ENCODE measurements around the gene PRKCE. TPM values are rescaled to one million over a fixed set of nuclear protein-coding genes. Genes with fewer than 3 reads are reported as not detected.

Gene PRKCE
- 21.7 and 24.0 TPM in 2 replicates for total RNA-seq (2021)
- Bru-seq, nascent RNA, result percentile 73 among the genes with signal in this experiment
- BruChase-seq, experiment 1, labeled RNA remaining after a 2-hour chase, result percentile 67 among the genes with signal in this experiment
- BruChase-seq, experiment 2, labeled RNA remaining after a 6-hour chase, result percentile 57 among the genes with signal in this experiment
- long read RNA-seq, partial matches to known transcripts, result 3 of 8 reads
- long read RNA-seq, other reads (novel, unspliced or antisense), result 5 of 8 reads

DNA sequence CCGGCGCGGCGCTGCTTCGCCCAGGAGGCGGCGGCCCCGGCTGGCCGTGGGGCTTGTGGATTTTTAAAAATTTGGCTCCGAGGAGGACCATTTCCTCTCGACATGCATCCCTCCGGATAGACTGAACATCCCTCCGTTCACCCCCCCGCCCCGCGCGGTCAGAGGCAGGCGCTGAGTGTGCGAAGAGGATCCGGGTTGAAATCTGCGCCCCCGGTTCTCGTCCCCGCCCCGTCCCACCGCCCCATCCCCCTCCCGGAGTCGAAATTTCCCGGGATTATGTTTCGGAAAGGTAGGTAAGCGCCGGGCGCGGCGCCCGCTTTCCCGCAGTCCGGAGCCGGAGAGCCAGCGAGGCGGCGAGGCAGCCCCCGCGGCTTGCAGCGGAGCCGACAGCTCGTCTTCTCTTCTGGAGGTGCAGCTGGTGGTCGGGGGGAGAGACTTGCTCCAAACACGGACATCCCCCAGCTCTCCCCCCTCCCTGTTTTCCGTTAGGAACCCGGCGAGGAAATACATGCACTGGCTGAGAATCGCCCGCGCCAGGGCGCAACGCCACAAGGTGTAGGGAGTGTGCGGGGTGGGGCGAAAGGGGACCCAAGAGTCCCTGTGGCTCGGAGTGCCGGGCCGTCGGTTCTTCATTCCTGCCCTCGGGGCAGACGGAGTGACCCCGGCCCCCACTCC is at the start of gene PRKCE:
Gene PRKCE, plus strand, starts transcription at position 261 of the 675 bp plus-strand sequence.
- intact Hi-C loops (cut with micrococcal nuclease; ENCODE audit: unreplicated experiment), result loop anchor here (2.0 to 5.0 kb wide), 3 partner anchors 61 to 271 kb away; no protein-coding TSS in a partner anchor
- H3K27me3 ChIP-seq (ENCODE audit: insufficient read depth, low read depth), result no peaks in the 10 kb centered on the region
- POLR2A ChIA-PET (ENCODE audit: unreplicated experiment), result no interaction called here
- DNase-seq, result peak in 1 of 2 experiments; percentile 38
- H3F3A ChIP-seq (ENCODE audit: insufficient read depth, low read depth), result peaks cover 23% of the 10 kb centered on the region
- CTCF ChIA-PET, result interaction anchor here (0.7 kb wide), 1 partner anchor 58 kb away, joined by 7 read pairs; no protein-coding TSS in a partner anchor
- H3K9me2 ChIP-seq (ENCODE audit: insufficient read depth), result no peaks in the 10 kb centered on the region
- H3K4me3 ChIP-seq, result peak within 1 kb of the TSS; percentile 94
- H3K36me3 ChIP-seq (ENCODE audit: low read depth), result no peaks in the 10 kb centered on the region
- H2AFZ ChIP-seq, result peak within 1 kb of the TSS; percentile 94
- peaks cover 49% of the 10 kb centered on the region for H3K79me2 ChIP-seq (ENCODE audit: low read depth)
- H3K27ac ChIP-seq, result peak within 1 kb of the TSS; percentile 67
- H4K20me1 ChIP-seq (ENCODE audit: insufficient read depth), result peaks cover 12% of the 10 kb centered on the region; the same call in 1 of the 2 replicates
- no peaks in the 10 kb centered on the region for H3K9me3 ChIP-seq (ENCODE audit: insufficient read depth, low read depth)
- peaks cover 20% of the 10 kb centered on the region for H3K4me1 ChIP-seq (replicated peaks; ENCODE audit: insufficient read depth)
- H3K4me2 ChIP-seq, result peak within 1 kb of the TSS; percentile 86
- BruUV-seq (replicated peaks), result no TSS peak
- no peak for TF ChIP-seq EZH2 (IDR thresholded peaks at IDR 0.05; ENCODE audit: low read depth)
- TF ChIP-seq, protein P1, sequence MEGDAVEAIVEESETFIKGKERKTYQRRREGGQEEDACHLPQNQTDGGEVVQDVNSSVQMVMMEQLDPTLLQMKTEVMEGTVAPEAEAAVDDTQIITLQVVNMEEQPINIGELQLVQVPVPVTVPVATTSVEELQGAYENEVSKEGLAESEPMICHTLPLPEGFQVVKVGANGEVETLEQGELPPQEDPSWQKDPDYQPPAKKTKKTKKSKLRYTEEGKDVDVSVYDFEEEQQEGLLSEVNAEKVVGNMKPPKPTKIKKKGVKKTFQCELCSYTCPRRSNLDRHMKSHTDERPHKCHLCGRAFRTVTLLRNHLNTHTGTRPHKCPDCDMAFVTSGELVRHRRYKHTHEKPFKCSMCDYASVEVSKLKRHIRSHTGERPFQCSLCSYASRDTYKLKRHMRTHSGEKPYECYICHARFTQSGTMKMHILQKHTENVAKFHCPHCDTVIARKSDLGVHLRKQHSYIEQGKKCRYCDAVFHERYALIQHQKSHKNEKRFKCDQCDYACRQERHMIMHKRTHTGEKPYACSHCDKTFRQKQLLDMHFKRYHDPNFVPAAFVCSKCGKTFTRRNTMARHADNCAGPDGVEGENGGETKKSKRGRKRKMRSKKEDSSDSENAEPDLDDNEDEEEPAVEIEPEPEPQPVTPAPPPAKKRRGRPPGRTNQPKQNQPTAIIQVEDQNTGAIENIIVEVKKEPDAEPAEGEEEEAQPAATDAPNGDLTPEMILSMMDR (conservative IDR thresholded peaks at IDR 0.05), result peak; percentile 34; the same call in 1 of the 2 replicates

DNA sequence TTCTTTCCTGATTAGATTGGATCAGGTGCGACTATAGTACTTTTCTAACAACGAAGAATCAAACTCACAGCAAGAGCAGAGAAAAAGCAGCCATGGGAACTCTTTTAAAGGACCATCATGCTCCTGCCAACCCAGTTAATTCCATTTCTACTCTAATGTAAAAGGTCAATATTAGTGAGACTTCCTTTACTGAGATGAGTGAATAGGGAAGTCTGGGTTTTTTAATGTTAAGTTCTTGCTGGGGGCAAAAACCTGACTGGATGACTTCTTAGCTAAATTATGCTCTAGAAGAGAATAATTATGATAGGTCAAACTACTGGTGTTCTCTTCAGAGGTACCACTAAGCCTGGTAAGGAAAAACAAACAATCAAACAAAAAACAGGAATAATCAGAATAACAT is 48.9 kb upstream of the PRKCE start:
- intact Hi-C loops (cut with micrococcal nuclease; ENCODE audit: unreplicated experiment), result no loop called here
- Histone ChIP-seq H3K27me3 (ENCODE audit: insufficient read depth, low read depth) (no peaks in the 10 kb centered on the region), H3F3A (ENCODE audit: insufficient read depth, low read depth) (no peaks in the 10 kb centered on the region), H3K27ac (no peak overlapping the region), H3K9me3 (ENCODE audit: insufficient read depth, low read depth) (no peaks in the 10 kb centered on the region), H4K20me1 (ENCODE audit: insufficient read depth) (no peaks in the 10 kb centered on the region), H2AFZ (no peak overlapping the region), H3K36me3 (ENCODE audit: low read depth) (peaks cover 39% of the 10 kb centered on the region), H3K9me2 (ENCODE audit: insufficient read depth) (no peaks in the 10 kb centered on the region), H3K79me2 (ENCODE audit: low read depth) (peaks cover 16% of the 10 kb centered on the region), H3K4me1 (replicated peaks; ENCODE audit: insufficient read depth) (no peaks in the 10 kb centered on the region), H3K4me3 (no peak overlapping the region), H3K4me2 (no peak overlapping the region)
- no peak for TF ChIP-seq EZH2 (IDR thresholded peaks at IDR 0.05; ENCODE audit: low read depth)
- TF ChIP-seq, protein P1 (conservative IDR thresholded peaks at IDR 0.05), result no peak
- BruUV-seq (replicated peaks), result no TSS peak
- CTCF ChIA-PET, result no interaction called here
- POLR2A ChIA-PET (ENCODE audit: unreplicated experiment), result no interaction called here
- no peak for DNase-seq

DNA sequence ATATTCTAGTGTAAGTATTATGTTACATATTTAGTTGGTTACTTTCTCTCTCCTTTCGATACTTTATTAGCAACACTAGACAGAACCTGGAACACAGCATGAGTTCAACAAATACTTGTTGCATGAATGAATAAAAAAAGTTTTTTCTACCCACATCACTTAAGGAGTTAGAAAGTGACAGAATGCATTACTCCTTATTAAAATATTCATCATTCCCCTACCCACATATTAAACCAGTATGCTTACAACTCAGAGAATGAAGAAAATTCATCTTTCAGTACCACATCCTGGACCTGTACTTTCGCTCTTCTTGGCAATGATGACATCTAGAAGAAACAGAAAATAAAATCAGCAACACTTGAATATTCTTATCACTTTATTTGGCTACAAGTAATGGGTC is 46.4 kb upstream of the PRKCE start:
- no peak overlapping the region for H3K27ac ChIP-seq
- no peaks in the 10 kb centered on the region for H3K9me3 ChIP-seq (ENCODE audit: insufficient read depth, low read depth)
- no peak overlapping the region for H3K4me3 ChIP-seq
- H3K9me2 ChIP-seq (ENCODE audit: insufficient read depth), result no peaks in the 10 kb centered on the region
- peaks cover 27% of the 10 kb centered on the region for H3K36me3 ChIP-seq (ENCODE audit: low read depth)
- H3K27me3 ChIP-seq (ENCODE audit: insufficient read depth, low read depth), result no peaks in the 10 kb centered on the region
- no peak overlapping the region for H2AFZ ChIP-seq
- intact Hi-C loops (cut with micrococcal nuclease; ENCODE audit: unreplicated experiment), result no loop called here
- peaks cover 41% of the 10 kb centered on the region for H3K79me2 ChIP-seq (ENCODE audit: low read depth)
- H3K4me2 ChIP-seq, result no peak overlapping the region
- ChIA-PET CTCF (no interaction called here), POLR2A (ENCODE audit: unreplicated experiment) (no interaction called here)
- H3F3A ChIP-seq (ENCODE audit: insufficient read depth, low read depth), result peaks cover 7% of the 10 kb centered on the region; the same call in 1 of the 2 replicates
- BruUV-seq (replicated peaks), result no TSS peak
- no peak for DNase-seq
- H3K4me1 ChIP-seq (replicated peaks; ENCODE audit: insufficient read depth), result peaks cover 10% of the 10 kb centered on the region
- H4K20me1 ChIP-seq (ENCODE audit: insufficient read depth), result no peaks in the 10 kb centered on the region
- TF ChIP-seq, protein P1 (conservative IDR thresholded peaks at IDR 0.05), result no peak
- no peak for TF ChIP-seq EZH2 (IDR thresholded peaks at IDR 0.05; ENCODE audit: low read depth)
